Activated CD8-positive, alpha-beta memory T cell treated with anti-CD3 and anti-CD28 coated beads for 1 hour (primary cell): ENCODE data around the gene EPM2A.

ENCODE experiments used
- DNase-seq, 2 donors: peaks; one replicate each; pipeline ENCODE4 v3.0.0-alpha.2; 2020; ENCODE audit warnings: low read depth in 1 of 2; ENCODE audit errors: extremely low read depth in 1 of 2

The EPM2A gene

DNA sequence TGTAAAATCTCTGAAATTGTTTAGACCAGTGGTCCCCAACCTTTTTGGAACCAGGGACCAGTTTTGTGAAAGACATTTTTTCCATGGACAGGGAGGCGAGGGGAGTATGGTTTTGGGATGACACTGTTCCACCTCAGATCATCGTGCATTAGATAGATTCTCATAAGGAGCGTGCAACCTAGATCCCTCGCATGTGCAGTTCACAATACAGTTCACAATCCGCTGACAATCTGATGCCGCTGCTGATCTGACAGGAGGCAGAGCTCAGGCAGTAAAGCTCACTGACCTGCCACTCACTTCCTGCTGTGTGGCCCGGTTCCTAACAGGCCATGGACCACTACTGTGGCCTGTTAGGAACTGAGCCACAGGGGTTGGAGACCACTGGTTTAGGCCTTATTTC is 115.2 kb downstream of the EPM2A start:
- no peak for DNase-seq

DNA sequence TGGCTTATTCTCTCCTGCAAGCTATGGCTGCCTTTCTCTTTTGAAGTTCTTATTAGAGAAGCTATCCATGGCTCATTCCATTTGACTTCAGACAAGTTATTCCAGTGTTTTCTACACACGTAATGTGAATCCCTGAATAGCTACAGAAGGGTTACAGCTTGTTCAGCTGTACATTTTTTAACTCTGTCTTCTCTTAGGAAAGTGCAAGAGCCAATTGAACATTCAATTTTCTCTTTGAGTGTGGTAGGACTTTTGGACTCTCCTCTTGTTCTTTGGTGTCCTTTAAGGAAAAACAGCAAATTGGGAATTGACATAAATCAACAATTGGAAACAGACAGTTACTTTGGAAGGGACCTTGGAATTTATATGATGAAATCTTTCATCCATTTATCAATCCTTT is 125.8 kb downstream of the EPM2A start:
- no peak for DNase-seq

DNA sequence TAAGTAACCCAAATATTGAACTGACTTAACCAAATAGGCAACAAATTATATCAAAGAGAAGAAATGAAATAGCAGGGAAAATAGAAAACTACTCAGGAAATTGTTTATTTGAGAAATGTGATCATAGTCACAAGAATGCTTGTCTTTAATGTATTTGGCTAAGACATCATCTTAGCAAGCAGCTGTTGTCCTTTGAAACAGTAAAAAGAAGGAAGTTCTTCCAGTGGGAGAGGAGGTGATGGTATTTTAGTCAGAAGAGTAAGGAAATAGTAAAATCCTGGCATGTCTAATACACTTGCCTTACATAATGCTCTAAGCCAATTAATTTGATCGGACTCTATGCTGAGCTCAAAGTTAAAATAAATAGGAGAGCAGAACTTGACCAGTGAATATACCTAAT is 126.5 kb downstream of the EPM2A start:
- no peak for DNase-seq

DNA sequence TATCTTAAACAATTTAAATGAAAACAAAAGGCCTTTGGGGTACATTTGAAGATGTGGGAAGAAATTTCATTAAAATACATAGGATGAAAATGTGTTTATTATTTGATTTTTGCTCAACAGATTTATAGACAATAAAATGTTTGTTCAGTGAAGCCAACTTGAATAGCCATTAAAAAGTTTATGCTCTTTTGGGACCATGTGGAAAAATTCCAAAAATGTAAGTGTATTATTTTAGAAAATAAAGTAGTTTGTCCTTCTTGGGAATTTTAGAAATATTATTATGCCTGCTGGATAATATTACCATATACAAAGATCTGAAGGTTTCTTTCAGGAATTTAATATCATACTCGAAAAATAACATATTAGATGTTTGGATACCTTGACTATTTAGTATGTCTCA is 131.3 kb downstream of the EPM2A start:
- DNase-seq, result no peak

DNA sequence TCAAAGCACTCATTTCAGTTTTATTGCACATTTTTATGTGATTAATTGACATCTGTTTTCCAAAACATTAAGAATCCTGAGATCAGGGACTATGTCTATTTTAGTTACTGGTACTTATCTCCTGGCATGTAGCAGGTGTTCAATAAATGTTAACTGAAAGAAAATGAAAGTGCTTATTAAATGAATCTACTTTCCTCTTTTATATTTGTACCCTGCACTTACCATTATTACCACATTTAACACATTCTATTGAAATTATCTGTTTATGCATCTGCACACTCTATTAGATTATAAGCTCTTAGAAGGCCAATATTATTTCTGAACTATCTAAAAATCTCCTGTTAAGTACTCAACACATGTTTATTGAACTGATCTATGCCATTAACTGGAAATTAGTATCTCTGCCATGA is 131.9 kb downstream of the EPM2A start:
- DNase-seq, result no peak

DNA sequence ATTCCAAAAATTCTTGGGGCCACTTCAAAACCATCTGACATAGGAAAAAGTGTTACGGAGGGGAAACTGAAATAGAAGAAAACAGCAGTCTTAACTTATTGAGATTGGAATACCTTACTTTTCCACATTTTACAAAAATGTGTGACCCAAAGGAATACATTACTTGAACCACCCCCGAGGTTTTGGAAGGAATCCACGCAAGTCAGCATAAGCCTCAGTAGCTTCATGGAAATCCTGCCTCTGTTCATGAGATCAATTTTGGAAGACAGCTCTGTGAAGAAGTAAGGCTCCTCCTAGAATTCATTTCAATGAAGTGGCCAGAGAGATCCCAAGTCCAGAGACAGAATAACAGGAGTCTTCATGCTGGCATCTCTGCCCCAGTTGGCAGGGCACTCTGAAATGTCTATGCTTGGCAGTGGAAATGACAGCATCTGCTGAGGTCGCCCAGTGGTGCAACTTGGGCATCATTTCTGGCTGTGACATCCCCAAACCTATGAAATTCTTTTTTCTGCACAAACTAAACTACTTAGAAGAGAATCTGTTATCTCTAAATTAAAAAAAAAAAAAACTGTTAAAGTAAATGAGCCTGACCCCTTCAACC is 132.5 kb downstream of the EPM2A start:
- no peak for DNase-seq

DNA sequence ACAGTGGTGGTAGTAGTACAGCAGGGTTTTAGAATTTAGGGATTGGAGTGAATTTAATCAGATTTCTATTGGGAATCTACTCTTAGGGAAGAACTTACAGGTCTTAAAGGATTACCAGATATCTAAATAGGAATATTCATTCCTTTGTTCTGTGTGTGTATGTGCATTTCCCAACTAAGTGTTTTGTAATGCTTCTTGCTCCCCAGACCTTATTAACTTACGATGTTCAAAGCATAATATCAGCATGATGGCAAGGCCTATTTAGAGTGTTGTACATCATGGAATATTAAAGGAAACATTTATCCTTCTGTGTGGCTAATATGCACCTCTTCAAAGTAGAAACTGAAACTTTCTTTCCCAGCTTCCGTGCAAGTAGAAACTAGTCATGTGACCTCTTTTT is 133.9 kb downstream of the EPM2A start:
- DNase-seq, result no peak

DNA sequence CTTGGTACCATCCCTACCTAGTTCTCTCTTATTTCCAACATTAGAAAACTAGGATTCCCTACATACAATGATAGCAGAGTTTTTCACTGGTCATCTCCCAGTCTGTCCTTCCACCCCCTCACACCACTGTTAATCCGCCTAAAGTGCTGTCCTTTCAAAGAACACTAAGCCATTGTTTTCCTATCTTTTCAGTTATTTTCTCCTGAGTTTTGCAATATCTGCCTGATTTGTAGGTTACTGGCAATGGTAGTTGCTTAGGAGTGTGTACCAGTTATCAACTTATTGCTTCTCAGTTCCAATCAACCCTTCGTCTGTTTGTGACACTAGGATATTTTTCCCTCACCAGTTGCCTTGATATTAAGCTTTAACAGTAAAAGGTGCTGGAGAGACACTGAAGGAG is 135.0 kb downstream of the EPM2A start:
- no peak for DNase-seq

DNA sequence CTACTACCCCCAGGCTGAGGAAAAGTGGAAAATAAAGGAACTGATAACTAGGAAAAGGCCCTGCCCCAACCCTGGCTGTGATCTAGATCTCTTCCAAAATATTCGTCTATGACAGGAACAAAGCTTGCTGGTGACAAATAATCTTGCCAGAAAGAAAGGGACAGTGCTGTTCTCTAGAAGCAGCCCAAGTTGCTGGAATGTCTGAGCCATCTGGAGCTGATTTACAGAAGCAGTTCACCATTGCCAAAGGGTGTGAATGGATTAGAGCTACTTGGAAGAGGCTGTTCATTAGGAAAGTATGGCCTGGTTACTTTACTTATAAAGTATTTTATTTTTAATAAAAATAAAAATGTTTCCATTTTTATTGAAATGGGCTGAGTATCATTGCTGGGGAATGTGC is 146.3 kb downstream of the EPM2A start:
- DNase-seq, result no peak

DNA sequence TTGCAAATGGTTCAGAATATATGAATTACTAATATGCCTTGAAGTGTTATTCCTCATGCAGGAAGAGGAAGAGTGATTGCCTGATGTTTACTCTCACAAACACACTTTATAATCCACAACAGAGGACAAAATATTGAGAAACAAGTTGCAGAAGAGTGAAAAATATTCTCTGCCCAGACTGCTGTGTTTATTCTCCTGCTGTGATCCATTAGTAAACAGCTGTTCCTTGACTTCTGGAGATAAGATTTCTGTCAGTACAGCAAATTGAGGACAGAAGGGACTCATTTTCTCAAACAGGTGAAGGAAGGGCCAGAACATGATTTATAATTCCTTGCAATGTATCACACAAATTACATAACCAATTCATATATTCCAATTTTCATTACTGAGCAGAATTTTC is 148.0 kb downstream of the EPM2A start:
- no peak for DNase-seq

DNA sequence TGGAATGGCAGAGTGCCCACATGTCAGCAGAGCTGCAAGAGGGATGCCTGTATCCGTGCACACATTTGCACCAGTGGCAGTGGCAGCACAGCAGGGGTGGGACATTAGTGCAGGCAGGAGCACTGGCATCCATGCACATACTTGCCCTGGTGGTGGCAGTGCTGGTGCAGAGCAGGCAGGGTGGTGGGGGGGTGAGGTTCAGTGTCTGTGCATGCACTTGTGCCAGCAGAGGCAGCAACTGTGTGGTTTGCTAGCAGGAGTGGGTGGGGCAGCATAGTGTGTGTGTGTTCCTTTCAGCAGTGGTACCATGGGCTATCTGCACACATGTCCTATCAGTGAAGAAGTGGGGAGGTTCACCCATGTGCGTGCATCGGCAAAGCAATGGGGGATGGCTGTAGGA is 151.6 kb downstream of the EPM2A start:
- DNase-seq, result no peak
